ENCODE measurements around the gene MAPK6. TPM values are rescaled to one million over a fixed set of nuclear protein-coding genes. Genes with fewer than 3 reads are reported as not detected.
"Not testable (repeated sequence)": the region's sequence is repeated elsewhere in the genome, so short reads cannot be mapped to it uniquely, and the experiment has no call there.

Gene MAPK6
- total and polyA plus RNA-seq, 10 of the 15 experiments (the other 5 are each of a cell fraction or from before 2014, with no cell fraction given) = 20.6 to 100 (median 52.6) TPM

DNA sequence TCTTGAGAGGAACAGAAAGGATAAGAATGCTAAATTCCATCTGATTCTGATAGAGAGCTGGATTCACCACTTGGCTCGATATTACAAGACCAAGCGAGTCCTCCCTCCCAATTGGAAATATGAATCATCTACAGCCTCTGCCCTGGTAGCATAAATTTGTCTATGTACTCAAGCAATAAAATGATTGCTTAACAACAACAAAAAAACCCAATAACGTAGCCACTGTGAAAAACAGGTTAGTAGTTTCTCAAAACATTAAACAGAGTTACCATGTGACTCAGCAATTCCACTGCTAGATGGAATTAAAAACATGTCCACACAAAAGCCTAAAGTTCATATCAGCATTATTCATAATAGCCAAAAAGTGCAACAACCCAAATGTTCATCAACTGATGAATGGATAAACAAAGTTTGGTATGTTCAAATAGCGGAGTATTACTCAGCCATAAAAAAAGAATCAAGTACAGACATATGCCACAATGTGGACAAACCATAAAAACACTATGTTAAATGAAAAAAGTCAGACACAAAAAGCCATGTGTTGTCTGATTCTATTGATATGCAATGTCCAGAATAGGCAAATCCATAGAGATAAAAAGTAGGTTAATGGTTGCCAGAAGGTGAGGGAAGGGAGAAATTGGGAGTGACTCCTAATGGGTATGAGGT, 76.7 kb downstream of the MAPK6 start:
- Histone ChIP-seq H3K27me3 (replicated peaks in 1 of 2; ENCODE audit: control insufficient read depth in 2 of 2, insufficient read depth in 2 of 2, low read length in 1 of 2) (no peaks in the 10 kb centered on the region), H2AFZ (ENCODE audit: control insufficient read depth, low read depth, low read length) (no peak overlapping the region), H3K9ac (ENCODE audit: control insufficient read depth, insufficient read depth, low read length) (no peak overlapping the region), H3K4me2 (ENCODE audit: control insufficient read depth, insufficient read depth) (no peak overlapping the region), H3K4me1 (ENCODE audit: control insufficient read depth, insufficient read depth, low read length) (peaks cover 3% of the 10 kb centered on the region), H3K79me2 (ENCODE audit: control insufficient read depth, insufficient read depth, low read length) (peaks cover 18% of the 10 kb centered on the region), H3K36me3 (ENCODE audit: control insufficient read depth in 2 of 2, insufficient read depth in 2 of 2, low read length in 1 of 2) (no peaks in the 10 kb centered on the region), H3K27ac (ENCODE audit: control insufficient read depth, insufficient read depth) (no peak overlapping the region), H3K4me3 (no peak overlapping the region), H4K20me1 (ENCODE audit: control insufficient read depth, insufficient read depth) (no peaks in the 10 kb centered on the region), H3K9me3 (replicated peaks; ENCODE audit: control insufficient read depth, insufficient read depth, low read length) (peaks cover 2% of the 10 kb centered on the region; the same call in 1 of the 3 replicates)
- RAD21 ChIA-PET (ENCODE audit: unreplicated experiment) = interaction anchor here (8.6 kb wide), 1 partner anchor 14 kb away, joined by 170 read pairs; no protein-coding TSS in a partner anchor
- DNase-seq (ENCODE audit: low read depth, low spot score) (no peak), ATAC-seq (no peak), FAIRE-seq (no peak)
- BruUV-seq (replicated peaks) = no TSS peak
- no peak for TF ChIP-seq SIX5 (IDR thresholded peaks at IDR 0.05; ENCODE audit: low read depth, low read length, severe bottlenecking)
- TF ChIP-seq TBL1XR1 (IDR thresholded peaks at IDR 0.05; ENCODE audit: low read depth, low read length) = no peak
- TF ChIP-seq ZNF217 (IDR thresholded peaks at IDR 0.05) = peak; percentile 68; the same call in 1 of the 2 replicates
- TF ChIP-seq, protein P1, sequence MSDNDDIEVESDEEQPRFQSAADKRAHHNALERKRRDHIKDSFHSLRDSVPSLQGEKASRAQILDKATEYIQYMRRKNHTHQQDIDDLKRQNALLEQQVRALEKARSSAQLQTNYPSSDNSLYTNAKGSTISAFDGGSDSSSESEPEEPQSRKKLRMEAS (IDR thresholded peaks at IDR 0.05; ENCODE audit: low read depth, low read length) = no peak
- intact Hi-C loops (cut with micrococcal nuclease; ENCODE audit: unreplicated experiment) = no loop called here
- CTCF ChIA-PET = interaction anchor here (17.4 kb wide), 1 partner anchor 14 kb away, joined by 251 read pairs; no protein-coding TSS in a partner anchor
- SMC1A ChIA-PET (ENCODE audit: uncharacterized antibody, unreplicated experiment) = interaction anchor here (1.0 to 11.9 kb wide), 3 partner anchors 13 to 88 kb away, joined by 5 to 272 read pairs (median 5); no protein-coding TSS in a partner anchor
- WGBS (ENCODE audit: insufficient coverage, insufficient replicate concordance, low lambda C conversion rate, missing lambda C conversion rate) = 82% methylated on average over 4 of the region's 4 CpGs
- in situ Hi-C loops (cut with MboI) = no loop called here
- POLR2A ChIA-PET = no interaction called here

- whole genome bisulfite sequencing (ENCODE audit: insufficient coverage, insufficient replicate concordance, low lambda C conversion rate, missing lambda C conversion rate) = over 99% methylated on average over 9 of the region's 9 CpGs
- SMC1A ChIA-PET (ENCODE audit: uncharacterized antibody, unreplicated experiment) = interaction anchor here (1.3 to 12.5 kb wide), 4 partner anchors 14 to 103 kb away, joined by 3 to 272 read pairs (median 136); partner anchors contain the start of gene BCL2L10
- POLR2A ChIA-PET = interaction anchor here (0.9 to 8.1 kb wide), 3 partner anchors 16 to 90 kb away, joined by 3 to 151 read pairs (median 5); no protein-coding TSS in a partner anchor
- H3K4me2 ChIP-seq (ENCODE audit: control insufficient read depth, insufficient read depth); H3K9ac ChIP-seq (ENCODE audit: control insufficient read depth, insufficient read depth, low read length); H3K9me3 ChIP-seq (replicated peaks; ENCODE audit: control insufficient read depth, insufficient read depth, low read length); H2AFZ ChIP-seq (ENCODE audit: control insufficient read depth, low read depth, low read length); H3K4me1 ChIP-seq (ENCODE audit: control insufficient read depth, insufficient read depth, low read length); BruUV-seq (replicated peaks); H3K27ac ChIP-seq (ENCODE audit: control insufficient read depth, insufficient read depth); H3K36me3 ChIP-seq (ENCODE audit: control insufficient read depth in 2 of 2, insufficient read depth in 2 of 2, low read length in 1 of 2); intact Hi-C loops (cut with micrococcal nuclease; ENCODE audit: unreplicated experiment); H3K4me3 ChIP-seq; in situ Hi-C loops (cut with MboI); DNase-seq (ENCODE audit: low read depth, low spot score); H3K27me3 ChIP-seq (replicated peaks in 1 of 2; ENCODE audit: control insufficient read depth in 2 of 2, insufficient read depth in 2 of 2, low read length in 1 of 2); ATAC-seq; FAIRE-seq; H4K20me1 ChIP-seq (ENCODE audit: control insufficient read depth, insufficient read depth): not testable (repeated sequence)
- peaks cover 18% of the 10 kb centered on the region for H3K79me2 ChIP-seq (ENCODE audit: control insufficient read depth, insufficient read depth, low read length)
- RAD21 ChIA-PET (ENCODE audit: unreplicated experiment) = interaction anchor here (0.9 to 8.6 kb wide), 6 partner anchors 15 to 89 kb away, joined by 4 to 170 read pairs (median 26); partner anchors contain the start of gene BCL2L10
- CTCF ChIA-PET = interaction anchor here (1.0 to 17.4 kb wide), 3 partner anchors 11 to 42 kb away, joined by 4 to 251 read pairs (median 75); no protein-coding TSS in a partner anchor
Observed at GRCh38 chr15:52096536-52096935, 77.5 kb downstream of the MAPK6 start.

Measured in GM12878 (cell line).